ENCODE measurements around the gene PRM2.
A peak's percentile ranks its signal among the peaks of the same experiment; 100 is the strongest.
"Not testable (repeated sequence)": the region's sequence is repeated elsewhere in the genome, so short reads cannot be mapped to it uniquely, and the experiment has no call there.

The PRM2 gene

GRCh38 chr16:11289696-11290095, 13.4 kb upstream of the PRM2 start:
- DNase-seq (ENCODE audit: low read depth in 2 of 2) = not testable (repeated sequence)

- DNase-seq (ENCODE audit: low read depth in 2 of 2) = no peak
These were observed 12.9 kb upstream of the PRM2 start for GRCh38 chr16:11289202-11289601.

- DNase-seq (ENCODE audit: low read depth in 2 of 2) = no peak
These were observed 9.6 kb upstream of the PRM2 start for GRCh38 chr16:11285842-11286241.

GRCh38 chr16:11283820-11284248, 7.6 kb upstream of the PRM2 start:
- DNase-seq (ENCODE audit: low read depth in 2 of 2) = no peak

- DNase-seq (ENCODE audit: low read depth in 2 of 2) = no peak
These were observed 4.6 kb upstream of the PRM2 start, which contains the start of gene PRM1 for GRCh38 chr16:11280616-11281522. Gene PRM1 (minus strand): TSS chr16:11281330. CDS start chr16:11281238, 92 bp downstream.

- no peak for DNase-seq (ENCODE audit: low read depth in 2 of 2)
These were observed 2.7 kb upstream of the PRM2 start for GRCh38 chr16:11278681-11279628.

- no peak for DNase-seq (ENCODE audit: low read depth in 2 of 2)
These were observed 1.5 kb upstream of the PRM2 start for GRCh38 chr16:11277607-11278337.

GRCh38 chr16:11276896-11277593, 765 bp upstream of the PRM2 start:
- no peak for DNase-seq (ENCODE audit: low read depth in 2 of 2)

GRCh38 chr16:11274964-11275363, 1.3 kb downstream of the PRM2 start:
- DNase-seq (ENCODE audit: low read depth in 2 of 2) = no peak

- no peak for DNase-seq (ENCODE audit: low read depth in 2 of 2)
These were observed 2.5 kb downstream of the PRM2 start for GRCh38 chr16:11273721-11274324.

- no peak for DNase-seq (ENCODE audit: low read depth in 2 of 2)
These were observed 3.2 kb downstream of the PRM2 start, which contains the start of gene PRM3 for GRCh38 chr16:11272921-11273720. Gene PRM3 (minus strand): TSS chr16:11273629. CDS start chr16:11273595, 34 bp downstream.

- no peak for DNase-seq (ENCODE audit: low read depth in 2 of 2)
These were observed 3.8 kb downstream of the PRM2 start for GRCh38 chr16:11272484-11272883.

GRCh38 chr16:11271610-11272009, 4.7 kb downstream of the PRM2 start:
- no peak for DNase-seq (ENCODE audit: low read depth in 2 of 2)

- no peak for DNase-seq (ENCODE audit: low read depth in 2 of 2)
These were observed 5.6 kb downstream of the PRM2 start for GRCh38 chr16:11270602-11271162.

- DNase-seq (ENCODE audit: low read depth in 2 of 2) = no peak
These were observed 7.3 kb downstream of the PRM2 start, which contains the start of gene TNP2 for GRCh38 chr16:11268921-11269375. Gene TNP2 (minus strand): TSS chr16:11269325. CDS start chr16:11269262, 63 bp downstream.

- DNase-seq (ENCODE audit: low read depth in 2 of 2) = no peak
These were observed 11.2 kb downstream of the PRM2 start for GRCh38 chr16:11265124-11265523.

- DNase-seq (ENCODE audit: low read depth in 2 of 2) = no peak
These were observed 12.0 kb downstream of the PRM2 start for GRCh38 chr16:11264155-11264832.

- DNase-seq (ENCODE audit: low read depth in 2 of 2) = peak in 1 of 2 experiments; percentile 59
These were observed 12.5 kb downstream of the PRM2 start for GRCh38 chr16:11263737-11264136.
